GM18511 (cell line): ENCODE data around the gene MSRB3.
A peak's percentile ranks its signal among the peaks of the same experiment; 100 is the strongest.
"Not testable (repeated sequence)": the region's sequence is repeated elsewhere in the genome, so short reads cannot be mapped to it uniquely, and the experiment has no call there.

ENCODE experiments used
- ATAC-seq: cut with Tn5 transposase; IDR thresholded peaks from one replicate; pipeline ENCODE4 v1.9.1; 2021; ENCODE audit warnings: mild to moderate bottlenecking, moderate library complexity; ENCODE audit not compliant: unreplicated experiment

MSRB3 gene

DNA sequence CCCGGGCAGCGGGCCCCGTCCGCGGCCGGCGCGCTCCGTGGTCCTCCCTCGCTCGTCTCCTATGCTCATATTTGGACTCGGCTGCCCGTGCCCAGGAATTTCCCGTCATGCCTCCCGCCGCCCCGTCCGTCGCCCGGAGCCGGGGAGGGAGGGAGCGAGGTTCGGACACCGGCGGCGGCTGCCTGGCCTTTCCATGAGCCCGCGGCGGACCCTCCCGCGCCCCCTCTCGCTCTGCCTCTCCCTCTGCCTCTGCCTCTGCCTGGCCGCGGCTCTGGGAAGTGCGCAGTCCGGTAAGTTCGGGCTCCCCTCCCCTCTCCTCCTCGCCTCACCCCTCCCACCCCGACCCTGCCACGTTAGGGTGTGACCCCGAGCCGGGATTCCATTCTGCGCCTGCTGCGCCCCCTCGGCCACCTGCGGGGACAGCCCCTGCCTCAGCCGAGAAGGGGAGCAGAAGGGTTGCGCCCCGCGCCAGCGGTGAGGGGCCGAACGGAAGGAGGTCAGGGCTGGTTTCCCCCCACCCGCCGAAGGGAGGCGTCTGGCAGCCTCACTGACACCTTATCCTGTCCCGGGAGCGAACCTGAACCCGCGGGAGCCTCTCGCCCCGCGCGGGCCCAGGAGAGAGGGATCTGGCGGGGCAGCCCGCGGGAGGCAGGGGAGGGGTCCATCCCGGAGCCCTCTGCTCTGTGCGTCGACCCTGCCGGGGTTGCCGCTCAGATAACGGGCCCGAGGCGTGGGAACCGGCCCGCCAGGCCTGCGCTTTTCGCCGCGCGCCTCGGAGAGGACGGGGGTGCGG is at the start of gene MSRB3:
MSRB3 (plus strand) TSS at position 108 of the 793 bp plus-strand sequence. CDS start 29,897 bp downstream, outside the sequence.
- ATAC-seq: peak; percentile 67

DNA sequence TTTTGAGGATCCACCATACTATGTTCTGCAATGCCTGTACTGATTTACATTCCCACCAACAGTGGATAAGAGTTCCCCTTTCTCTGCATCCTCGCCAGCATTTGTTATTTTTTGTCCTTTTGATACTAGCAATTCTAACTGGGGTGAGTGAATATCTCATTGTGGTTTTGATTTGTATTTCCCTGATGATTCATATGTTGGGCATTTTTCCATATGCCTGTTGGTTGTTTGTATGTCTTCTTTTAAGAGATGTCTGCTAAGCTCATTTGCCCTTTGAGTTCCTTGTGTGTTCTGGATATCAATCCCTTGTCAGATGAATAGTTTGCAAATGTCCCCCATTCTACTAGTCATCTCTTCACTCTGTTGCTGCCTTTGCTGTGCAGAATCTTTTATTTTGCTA is 49.0 kb upstream of the MSRB3 start:
- ATAC-seq: no peak

DNA sequence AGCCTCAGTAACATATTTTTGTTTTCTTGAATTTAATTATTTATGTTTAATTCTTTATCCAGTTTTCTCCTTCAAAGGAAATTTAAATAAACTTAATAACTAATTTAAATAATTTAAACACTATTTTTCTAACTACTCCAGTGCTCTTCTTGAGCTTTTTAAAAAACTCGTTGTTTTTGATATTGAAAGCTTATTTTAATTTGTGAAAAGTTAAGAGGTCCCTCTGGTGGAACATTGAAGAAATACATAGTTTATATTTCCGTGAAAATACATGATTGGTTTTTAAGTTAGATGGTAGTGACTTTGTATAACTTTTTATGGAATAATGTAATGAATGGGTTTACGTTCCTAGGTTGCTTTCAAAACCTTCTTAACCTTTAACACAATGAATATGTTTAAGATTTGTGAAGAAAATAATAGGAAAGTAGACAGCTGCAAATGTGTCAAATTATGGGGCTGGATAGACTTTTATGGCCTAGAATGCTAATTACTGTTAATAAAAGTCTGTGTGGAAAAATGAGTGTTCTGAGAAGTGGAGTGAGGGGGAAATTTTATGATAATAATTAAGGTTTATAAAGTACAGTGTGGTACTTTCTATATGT is 45.9 kb upstream of the MSRB3 start:
- ATAC-seq: no peak

DNA sequence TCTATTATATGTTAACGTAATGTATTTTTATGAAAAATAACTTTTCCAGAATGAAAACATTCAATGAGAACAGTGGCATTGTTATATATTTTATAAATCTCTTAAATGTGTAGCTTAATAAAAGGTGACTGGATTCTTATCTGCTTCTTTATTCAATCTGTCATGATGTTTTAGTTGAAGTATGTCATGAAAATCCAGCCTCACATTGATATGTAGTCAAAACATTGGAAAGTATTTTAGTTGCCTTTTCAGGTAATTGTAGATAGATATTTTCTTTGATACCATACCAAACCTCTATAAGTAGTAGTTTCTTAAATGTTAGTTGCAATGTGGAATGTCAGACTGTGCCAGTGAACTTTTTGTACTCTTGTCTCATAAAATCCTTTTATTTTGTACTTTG is 41.3 kb upstream of the MSRB3 start:
- ATAC-seq: no peak

DNA sequence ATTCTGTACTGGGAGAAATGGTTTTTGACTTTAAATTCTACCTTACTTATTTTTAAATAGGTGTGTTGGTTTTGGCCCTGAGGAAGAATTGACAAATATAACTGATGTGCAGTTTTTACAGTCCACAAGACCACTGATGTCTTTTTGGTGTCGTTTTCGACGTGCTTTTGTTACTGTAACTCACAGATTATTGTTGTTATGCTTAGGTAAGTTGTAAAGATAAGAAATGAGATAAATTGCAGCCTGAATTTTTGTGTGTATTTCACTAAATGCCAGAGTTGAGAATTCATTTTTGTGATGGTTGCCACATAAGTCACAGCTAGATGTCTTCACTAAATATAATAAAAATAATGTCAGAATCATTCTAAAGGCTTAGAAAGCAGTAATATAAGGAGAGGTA is 39.9 kb upstream of the MSRB3 start:
- no peak for ATAC-seq

DNA sequence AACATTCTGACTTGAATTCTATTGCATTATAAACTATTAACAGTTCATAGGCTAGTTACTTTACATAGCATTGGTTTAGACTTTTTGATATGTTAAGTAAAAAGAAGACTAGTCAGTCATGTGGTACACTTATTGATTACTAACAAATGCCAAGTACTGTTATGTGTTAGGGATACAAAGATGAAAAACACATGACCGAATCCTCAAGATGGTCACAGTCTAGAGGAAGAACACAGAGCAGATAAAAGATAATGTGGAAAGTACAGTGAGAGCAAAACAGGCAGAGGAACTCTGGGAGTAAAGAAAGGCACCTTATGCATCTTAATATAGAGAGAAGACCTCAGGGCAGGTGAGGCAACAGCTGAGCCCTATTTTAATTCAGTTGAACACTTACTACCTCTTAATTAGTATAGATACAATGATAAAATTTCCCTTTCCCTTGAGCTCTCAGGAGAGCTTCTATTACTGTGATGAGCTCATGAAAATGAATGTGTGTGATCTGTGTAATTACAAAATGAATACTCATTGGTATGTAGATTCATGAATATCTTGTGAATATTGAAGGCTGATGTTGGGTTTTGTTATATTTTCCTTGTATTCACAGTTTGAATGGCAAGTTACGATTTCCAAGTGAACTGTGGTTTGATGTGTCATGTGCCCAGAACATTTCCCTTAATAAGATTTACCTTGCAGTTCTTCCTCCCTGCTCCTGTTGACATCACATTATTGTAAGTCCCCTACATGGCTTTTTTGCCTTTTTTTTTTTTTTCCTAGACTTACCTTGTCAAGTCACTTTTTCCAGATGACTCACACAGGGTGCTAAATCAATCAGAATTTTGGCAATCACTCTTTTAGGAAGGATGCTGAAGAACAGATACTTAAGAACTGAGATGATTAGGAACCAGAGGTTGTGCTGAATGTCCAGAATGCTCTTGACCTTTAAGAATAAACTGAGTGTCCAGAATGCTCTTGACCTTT is 29.5 kb upstream of the MSRB3 start:
- ATAC-seq: no peak

DNA sequence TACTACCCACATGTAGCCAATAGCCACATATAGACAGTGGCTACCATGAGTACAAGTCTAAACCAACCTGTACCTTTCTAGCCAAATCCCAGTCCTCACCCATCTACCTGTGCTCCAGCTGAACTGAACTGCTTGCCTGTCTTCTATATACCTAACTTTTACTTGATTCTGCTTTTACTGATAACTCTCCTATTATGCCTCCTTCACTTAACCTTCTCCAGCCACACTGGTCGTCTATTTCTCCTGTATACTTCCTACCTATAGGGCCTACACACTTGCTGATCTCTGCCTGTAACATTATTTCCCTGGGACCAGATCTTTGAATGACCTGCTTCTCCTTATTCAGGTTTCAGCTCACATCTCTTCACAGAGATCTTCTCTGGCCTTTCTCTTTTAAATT is 26.0 kb upstream of the MSRB3 start:
- no peak for ATAC-seq

DNA sequence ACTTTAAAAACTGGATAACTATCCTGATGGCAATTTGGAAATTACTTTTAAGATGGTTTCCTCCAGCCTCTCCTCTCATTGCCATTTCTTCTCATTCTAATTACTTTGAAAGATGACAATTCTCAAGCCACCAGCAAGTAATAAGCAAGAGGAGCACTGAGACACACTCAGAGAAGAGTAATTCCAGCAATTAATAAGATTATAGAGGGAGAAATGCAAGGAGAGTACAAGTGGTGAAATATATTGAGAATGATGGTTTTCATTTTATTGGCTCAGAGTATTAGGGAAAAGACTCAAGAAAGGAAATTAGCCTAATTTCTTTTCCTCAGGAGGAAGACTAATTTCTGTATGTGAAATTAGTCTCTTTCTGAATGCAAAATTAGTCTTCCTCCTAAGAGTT is 20.5 kb upstream of the MSRB3 start:
- ATAC-seq: no peak

DNA sequence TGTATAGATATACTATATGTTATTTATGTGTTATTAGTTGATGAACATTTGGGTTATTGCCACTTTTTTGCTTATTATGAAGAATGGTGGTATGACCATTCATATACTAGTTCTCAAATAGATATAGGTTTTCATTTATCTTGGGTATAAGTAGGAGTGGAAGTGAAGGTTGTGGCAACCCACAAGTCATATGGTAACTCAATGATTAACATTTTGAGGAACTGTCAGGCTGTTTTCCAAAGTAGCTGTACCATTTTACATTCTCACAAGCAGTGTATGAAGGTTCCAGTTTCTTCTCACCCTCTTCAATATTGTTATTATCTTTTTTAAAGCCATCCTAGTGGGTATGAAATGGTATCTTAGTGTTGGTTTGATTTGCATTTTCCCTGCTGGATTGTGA is 19.0 kb upstream of the MSRB3 start:
- ATAC-seq: peak; percentile 75

DNA sequence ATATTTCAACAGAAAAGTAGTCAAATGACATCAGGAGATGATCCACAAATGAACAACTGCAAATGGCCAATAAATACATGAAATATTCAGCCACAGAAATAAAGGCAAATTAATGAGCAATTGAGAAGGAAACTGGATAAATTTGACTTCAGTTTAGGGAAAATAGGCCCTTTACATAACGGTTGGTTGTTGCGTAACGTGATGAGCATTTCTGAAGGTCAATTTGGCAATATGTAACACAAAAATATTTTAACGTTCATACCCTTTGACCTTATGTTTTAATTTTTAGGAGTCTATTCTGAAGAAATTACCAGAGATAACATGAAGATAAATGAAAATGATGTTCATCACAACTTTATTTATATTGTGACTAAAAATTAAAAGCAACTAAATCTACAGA is 14.7 kb upstream of the MSRB3 start:
- no peak for ATAC-seq

DNA sequence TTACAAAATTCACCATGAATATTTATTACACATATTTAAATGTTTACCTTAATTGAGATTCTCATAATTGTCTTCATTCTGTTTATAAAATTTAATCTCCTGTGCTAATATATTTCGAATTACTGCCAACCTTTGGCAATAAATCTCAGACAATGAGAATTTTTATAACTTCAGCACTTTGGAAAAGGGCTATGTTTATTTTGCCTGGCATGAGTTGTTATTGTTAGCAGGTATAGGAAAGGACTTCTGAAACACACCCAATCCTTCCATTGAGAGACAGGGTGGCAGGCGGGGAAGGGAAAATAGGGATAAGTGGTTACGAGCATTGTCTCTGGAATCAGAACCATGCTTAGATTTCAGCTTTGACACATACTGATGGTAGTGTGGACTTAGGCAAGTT is 12.1 kb upstream of the MSRB3 start:
- no peak for ATAC-seq

DNA sequence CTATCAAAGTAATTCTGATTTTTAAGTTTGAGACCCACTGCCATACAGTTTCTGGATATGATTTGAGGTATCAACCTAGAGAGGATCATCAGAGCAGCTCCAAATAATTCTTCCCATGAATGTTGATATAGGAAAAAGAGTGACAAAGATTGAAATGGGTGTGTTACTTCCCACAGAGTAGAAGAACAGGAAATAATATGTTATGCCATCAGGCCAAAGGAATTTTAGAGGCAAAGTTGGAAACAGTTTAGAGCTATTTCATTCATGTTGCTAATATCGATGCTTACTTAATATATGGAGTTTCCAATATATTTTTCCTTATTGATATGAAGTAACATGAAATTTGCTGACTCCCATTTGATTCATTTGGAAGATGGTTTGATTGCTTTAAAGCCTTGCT is 8.9 kb upstream of the MSRB3 start:
- ATAC-seq: no peak

DNA sequence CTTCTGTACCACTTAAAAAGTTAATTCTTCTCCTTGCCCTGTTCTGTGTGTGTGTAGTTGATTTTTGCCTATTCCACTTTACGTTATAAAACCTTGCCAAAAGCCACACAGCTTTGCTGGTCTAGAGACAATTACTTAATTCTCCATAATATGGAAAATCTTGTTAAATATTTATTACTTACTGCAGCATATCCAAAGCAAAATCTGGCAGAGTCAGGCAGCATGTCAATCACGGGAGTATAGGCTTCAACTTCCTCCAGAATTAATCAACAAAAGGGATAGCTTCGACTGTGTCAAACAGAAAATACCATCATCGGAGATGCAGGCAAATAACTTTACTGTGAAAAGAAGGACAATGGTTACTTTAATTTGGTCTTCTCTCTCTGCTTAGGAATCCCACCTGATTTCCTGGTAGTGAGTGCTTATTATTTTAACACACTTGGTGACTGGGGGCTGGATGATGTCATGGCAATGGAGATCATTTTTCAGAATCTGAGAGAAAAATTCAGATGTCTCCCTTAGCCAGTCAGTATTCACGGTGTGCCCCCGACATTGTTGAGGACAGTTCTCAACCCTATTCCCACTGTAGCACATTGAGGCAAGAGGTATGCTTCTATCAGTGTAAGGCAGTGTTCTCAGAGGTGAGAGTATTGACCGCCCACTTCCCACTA is 3.7 kb upstream of the MSRB3 start:
- ATAC-seq: no peak

DNA sequence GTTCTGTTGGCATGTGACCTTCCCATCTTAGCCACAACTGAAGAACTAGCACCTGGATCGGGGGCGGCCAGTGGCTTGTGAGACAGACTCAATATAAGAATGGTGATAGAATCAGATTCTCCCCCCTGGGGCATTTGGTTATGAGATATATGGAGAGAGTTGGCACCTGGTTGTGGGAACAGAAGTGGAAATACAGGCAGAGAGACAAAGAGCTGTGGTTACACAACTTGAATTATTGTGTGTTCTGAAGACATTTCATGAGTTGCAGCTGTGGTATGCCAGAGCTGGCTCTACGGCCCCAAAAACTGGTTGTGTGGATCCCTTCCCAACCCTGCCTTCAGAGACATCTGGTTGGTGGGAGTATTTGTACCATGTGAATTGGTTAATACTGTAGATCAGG is 2.9 kb upstream of the MSRB3 start:
- no peak for ATAC-seq

DNA sequence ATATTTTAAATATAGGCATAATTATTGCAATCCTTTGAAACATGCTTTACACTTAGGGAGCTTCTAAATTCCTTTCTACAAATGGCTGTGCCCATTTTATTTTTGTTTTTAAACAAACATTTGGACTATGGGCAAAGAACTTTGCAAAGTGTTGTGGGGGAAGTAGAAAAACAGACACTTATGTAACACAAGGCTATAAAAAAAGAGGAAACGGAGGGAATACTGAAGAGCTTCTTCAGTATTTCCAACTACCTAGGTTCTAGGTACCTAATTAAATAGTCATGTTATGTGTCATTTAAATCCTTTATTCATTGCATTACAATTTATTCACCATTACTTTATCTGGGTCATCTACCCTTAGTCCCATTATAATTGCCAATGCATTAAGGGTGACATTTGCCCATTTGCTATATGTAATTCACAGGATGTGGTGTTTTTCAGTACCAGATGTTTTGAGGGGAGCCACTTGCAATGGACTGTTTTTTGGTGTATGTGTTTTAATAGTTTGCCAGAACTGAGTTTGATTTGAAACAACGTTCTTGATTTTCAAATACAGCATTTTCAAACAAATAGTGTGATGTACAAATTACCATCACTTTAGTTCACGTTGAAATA is 1.5 kb upstream of the MSRB3 start:
- ATAC-seq: no peak

DNA sequence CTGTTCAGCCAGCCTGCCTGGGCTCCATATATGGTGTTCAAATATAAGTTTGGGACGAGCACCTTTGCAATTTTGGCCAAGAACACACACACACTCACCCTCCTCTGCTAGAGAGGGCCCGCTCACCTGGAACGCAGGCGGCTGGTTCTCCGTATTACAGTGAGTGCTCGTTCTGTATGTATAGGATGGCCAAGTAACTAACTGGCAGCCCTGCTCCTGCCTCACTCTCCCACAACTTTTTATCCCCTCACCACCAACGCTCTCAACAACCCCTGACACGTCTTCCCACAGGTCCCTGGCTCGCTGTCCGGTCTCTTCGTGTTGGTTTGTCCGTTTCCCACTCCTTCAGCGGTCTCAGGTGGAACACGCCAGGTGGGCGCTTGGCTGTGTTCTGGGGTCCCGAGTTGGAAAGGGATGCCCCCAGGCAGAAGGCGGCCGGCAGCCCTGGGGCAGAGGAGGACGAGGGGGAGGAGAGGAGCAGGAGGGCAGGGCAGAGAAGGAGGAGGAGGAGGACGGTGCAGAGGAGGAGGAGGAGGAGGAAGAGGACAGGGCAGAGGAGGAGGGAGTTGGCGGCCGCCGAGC is 398 bp upstream of the MSRB3 start:
- no peak for ATAC-seq

DNA sequence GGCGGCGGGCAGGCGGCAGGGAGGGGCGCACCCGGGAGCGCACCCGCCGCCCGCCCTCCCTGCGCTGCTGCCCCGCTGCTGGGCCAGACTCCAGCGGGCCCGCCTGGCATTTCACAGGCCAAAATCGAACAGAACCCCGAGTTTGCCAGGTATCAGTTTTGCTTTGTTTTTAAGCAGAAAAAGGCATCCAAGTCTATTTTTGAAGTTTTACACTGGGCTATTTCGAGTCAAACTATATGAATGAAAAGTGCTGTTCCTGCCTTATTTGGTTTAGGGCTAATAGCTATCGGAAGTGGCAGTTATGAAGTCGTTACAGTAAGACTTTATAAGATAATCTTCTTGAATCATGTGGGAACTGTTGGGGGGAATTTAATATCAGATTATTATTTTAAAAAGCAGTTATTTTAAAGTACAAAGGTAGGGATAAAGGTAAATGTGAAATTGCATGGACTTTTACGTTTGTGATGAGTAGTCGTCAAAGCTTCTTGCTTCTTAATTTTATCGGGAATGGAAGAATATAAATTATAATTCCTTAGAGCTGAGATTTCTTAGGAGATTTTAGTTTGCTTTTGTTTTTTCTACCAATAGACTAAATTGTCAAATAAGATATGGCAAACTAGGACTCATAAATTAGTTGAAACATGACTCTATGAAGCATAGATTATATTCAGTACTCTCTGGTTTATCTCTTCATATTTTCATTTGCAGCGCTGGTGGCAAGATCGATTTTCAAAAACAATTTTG is 1.1 kb downstream of the MSRB3 start:
- ATAC-seq: no peak

DNA sequence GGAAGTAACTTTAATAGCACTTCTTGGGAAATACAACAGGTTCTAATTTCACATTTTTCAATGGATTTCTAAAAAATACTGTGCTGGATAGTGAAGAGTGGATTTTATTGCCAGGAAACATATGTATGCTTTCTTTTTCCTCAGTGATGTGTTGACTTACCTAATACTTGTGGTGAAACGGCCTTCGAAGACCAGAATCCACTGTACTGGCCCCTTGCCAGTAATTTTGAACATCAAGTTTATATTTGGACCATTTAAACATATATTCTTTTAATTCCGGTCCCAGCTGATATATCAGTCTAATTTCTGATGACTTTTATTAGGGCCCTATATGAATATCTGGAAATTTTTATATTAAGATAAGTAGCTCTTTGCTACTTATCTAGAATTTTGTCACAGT is 1.8 kb downstream of the MSRB3 start:
- ATAC-seq: no peak

DNA sequence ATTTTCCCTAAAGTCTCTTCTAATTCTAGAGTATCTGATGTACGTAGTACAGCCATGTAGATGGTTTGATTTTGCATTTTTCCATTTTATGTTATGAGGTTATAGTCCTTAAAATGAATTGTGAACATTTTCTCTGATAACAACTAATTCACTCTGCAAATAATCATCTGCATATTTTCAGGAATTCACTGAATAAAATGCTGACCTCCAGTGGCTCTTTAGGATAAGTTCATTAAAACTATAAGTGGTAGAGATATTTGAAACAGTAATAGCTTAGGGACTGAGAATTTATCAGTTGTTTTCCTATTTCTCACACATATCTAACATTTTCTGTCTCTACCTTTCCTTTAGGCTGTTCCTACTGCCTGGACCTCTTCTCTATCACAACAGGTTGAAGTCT is 4.4 kb downstream of the MSRB3 start:
- ATAC-seq: no peak

DNA sequence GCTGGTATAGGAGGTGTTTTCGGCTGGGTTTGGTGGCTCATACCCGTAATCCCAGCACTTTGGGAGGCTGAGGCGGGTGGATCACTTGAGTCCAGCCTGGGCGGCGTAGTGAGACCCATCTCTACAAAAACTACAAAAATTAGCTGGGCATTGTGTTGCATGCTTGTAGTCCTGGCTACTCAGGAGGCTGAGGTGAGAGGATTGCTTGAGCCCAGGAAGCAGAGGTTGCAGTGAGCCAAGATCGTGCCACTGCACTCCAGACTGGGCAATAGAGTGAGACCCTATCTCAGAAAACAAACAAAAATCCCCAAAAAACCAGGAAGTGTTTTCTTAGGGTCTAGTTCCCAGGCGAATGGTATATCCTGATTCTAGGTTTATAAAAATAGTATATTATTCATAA is 7.0 kb downstream of the MSRB3 start:
- not testable (repeated sequence) for ATAC-seq
